WERI-Rb-1 (cell line): ENCODE data around the gene PIP5K1B.

Experiments used
- DNase-seq: peaks from one replicate; pipeline ENCODE4 v3.0.0-alpha.2; 2020
- H3K27ac ChIP-seq: fragments of 250-450 bp; sonication (Bioruptor Pico); 2 replicates; pipeline ENCODE4 v1.5.1; 2020; ENCODE audit warnings: mild to moderate bottlenecking, moderate library complexity
- H3K27me3 ChIP-seq: fragments of 250-450 bp; sonication (Bioruptor Pico); 2 replicates; pipeline ENCODE4 v1.5.1; 2021; ENCODE audit warnings: mild to moderate bottlenecking, low read depth, moderate library complexity; ENCODE audit not compliant: insufficient read depth, severe bottlenecking
- H3K36me3 ChIP-seq: fragments of 250-450 bp; sonication (Bioruptor Pico); 2 replicates; pipeline ENCODE4 v1.5.1; 2020; ENCODE audit warnings: mild to moderate bottlenecking, moderate library complexity
- H3K4me3 ChIP-seq: 2 replicates; pipeline ENCODE4 v1.5.1; 2011; ENCODE audit warnings: low read depth, mild to moderate bottlenecking, control low read depth, low read length
- H3K9me3 ChIP-seq: fragments of 250-450 bp; sonication (Bioruptor Pico); 2 replicates; pipeline ENCODE4 v1.5.1; 2021; ENCODE audit warnings: mild to moderate bottlenecking, moderate library complexity; ENCODE audit not compliant: severe bottlenecking
- TF ChIP-seq, protein P1 (sequence below): IDR thresholded peaks from 2 replicates; pipeline ENCODE4 v1.5.1; 2011; ENCODE audit warnings: low read depth, mild to moderate bottlenecking, control low read depth, inconsistent platforms, low read length

Gene PIP5K1B

GRCh38 chr9:68778635-68779034, 73.6 kb downstream of the PIP5K1B start:
- no peaks in the 10 kb centered on the region for H3K9me3 ChIP-seq
- DNase-seq: no peak
- TF ChIP-seq, protein P1, sequence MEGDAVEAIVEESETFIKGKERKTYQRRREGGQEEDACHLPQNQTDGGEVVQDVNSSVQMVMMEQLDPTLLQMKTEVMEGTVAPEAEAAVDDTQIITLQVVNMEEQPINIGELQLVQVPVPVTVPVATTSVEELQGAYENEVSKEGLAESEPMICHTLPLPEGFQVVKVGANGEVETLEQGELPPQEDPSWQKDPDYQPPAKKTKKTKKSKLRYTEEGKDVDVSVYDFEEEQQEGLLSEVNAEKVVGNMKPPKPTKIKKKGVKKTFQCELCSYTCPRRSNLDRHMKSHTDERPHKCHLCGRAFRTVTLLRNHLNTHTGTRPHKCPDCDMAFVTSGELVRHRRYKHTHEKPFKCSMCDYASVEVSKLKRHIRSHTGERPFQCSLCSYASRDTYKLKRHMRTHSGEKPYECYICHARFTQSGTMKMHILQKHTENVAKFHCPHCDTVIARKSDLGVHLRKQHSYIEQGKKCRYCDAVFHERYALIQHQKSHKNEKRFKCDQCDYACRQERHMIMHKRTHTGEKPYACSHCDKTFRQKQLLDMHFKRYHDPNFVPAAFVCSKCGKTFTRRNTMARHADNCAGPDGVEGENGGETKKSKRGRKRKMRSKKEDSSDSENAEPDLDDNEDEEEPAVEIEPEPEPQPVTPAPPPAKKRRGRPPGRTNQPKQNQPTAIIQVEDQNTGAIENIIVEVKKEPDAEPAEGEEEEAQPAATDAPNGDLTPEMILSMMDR: no peak
- H3K27me3 ChIP-seq: no peaks in the 10 kb centered on the region
- no peaks in the 10 kb centered on the region; the same call in 1 of the 2 replicates for H3K36me3 ChIP-seq
- no peak overlapping the region for H3K27ac ChIP-seq
- H3K4me3 ChIP-seq: no peak overlapping the region

- peak; percentile 94 for DNase-seq
- H3K9me3 ChIP-seq: no peaks in the 10 kb centered on the region
- no peaks in the 10 kb centered on the region for H3K27me3 ChIP-seq
- peak overlapping the region; percentile 93 for H3K4me3 ChIP-seq
- no peaks in the 10 kb centered on the region; the same call in 1 of the 2 replicates for H3K36me3 ChIP-seq
- TF ChIP-seq, protein P1: peak; percentile 48
- peak overlapping the region; percentile 76 for H3K27ac ChIP-seq
These were observed 74.7 kb downstream of the PIP5K1B start for GRCh38 chr9:68779558-68780379.

GRCh38 chr9:68780380-68780712, 75.3 kb downstream of the PIP5K1B start:
- peak overlapping the region; percentile 76 for H3K27ac ChIP-seq
- TF ChIP-seq, protein P1: no peak
- no peaks in the 10 kb centered on the region for H3K27me3 ChIP-seq
- no peak for DNase-seq
- H3K36me3 ChIP-seq: no peaks in the 10 kb centered on the region; the same call in 1 of the 2 replicates
- peak overlapping the region; percentile 93 for H3K4me3 ChIP-seq
- no peaks in the 10 kb centered on the region for H3K9me3 ChIP-seq

GRCh38 chr9:68780720-68781119, 75.7 kb downstream of the PIP5K1B start:
- no peak for DNase-seq

GRCh38 chr9:68781928-68782327, 76.9 kb downstream of the PIP5K1B start:
- Histone ChIP-seq H3K27ac (no peak overlapping the region), H3K4me3 (no peak overlapping the region), H3K27me3 (no peaks in the 10 kb centered on the region), H3K9me3 (no peaks in the 10 kb centered on the region), H3K36me3 (no peaks in the 10 kb centered on the region; the same call in 1 of the 2 replicates)
- TF ChIP-seq, protein P1: no peak
- DNase-seq: no peak

More at GRCh38 chr9:68780720-68781119, 75.7 kb downstream of the PIP5K1B start:
- no peaks in the 10 kb centered on the region; the same call in 1 of the 2 replicates for H3K36me3 ChIP-seq
- no peaks in the 10 kb centered on the region for H3K9me3 ChIP-seq
- H3K27me3 ChIP-seq: no peaks in the 10 kb centered on the region
- TF ChIP-seq, protein P1: no peak
- H3K4me3 ChIP-seq: peak overlapping the region; percentile 93
- no peak overlapping the region for H3K27ac ChIP-seq

- Histone ChIP-seq H3K27me3 (no peaks in the 10 kb centered on the region), H3K36me3 (no peaks in the 10 kb centered on the region; the same call in 1 of the 2 replicates), H3K27ac (no peak overlapping the region), H3K4me3 (no peak overlapping the region), H3K9me3 (no peaks in the 10 kb centered on the region)
- DNase-seq: no peak
- TF ChIP-seq, protein P1: no peak
These were observed 77.5 kb downstream of the PIP5K1B start for GRCh38 chr9:68782546-68782945.
